ENCODE data around the gene TBX20.

DNA sequence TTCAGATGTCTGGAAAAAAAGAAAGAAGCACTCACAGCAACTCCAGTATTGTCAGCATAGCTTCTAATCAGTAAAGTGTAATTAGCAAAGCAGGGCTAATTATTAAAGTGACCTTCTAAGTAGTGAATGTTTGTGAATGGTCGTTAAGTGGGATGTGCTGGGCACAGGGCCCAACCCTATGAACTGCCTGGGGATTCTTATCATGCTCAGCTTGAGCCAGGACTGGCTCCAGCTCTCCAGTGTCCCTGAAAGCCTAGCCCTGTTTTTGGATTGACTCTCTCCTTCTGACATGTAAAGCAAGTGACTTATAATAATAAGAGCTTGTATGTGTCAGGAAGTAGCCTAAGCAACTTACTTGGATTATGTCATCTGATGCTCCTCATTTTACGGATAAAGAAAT lies 9.5 kb upstream of the TBX20 start:
- TF ChIP-seq, protein P1, sequence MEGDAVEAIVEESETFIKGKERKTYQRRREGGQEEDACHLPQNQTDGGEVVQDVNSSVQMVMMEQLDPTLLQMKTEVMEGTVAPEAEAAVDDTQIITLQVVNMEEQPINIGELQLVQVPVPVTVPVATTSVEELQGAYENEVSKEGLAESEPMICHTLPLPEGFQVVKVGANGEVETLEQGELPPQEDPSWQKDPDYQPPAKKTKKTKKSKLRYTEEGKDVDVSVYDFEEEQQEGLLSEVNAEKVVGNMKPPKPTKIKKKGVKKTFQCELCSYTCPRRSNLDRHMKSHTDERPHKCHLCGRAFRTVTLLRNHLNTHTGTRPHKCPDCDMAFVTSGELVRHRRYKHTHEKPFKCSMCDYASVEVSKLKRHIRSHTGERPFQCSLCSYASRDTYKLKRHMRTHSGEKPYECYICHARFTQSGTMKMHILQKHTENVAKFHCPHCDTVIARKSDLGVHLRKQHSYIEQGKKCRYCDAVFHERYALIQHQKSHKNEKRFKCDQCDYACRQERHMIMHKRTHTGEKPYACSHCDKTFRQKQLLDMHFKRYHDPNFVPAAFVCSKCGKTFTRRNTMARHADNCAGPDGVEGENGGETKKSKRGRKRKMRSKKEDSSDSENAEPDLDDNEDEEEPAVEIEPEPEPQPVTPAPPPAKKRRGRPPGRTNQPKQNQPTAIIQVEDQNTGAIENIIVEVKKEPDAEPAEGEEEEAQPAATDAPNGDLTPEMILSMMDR (IDR thresholded peaks at IDR 0.05) = no peak
- no peak for TF ChIP-seq POLR2A (IDR thresholded peaks at IDR 0.05)

All from breast epithelium (tissue), 3 donors.